Breast epithelium (tissue), 4 donors: ENCODE data around the gene C10orf105. TPM values are rescaled to one million over a fixed set of nuclear protein-coding genes. Genes with fewer than 3 reads are reported as not detected.

Experiments
- DNase-seq, 2 donors: peaks; one replicate each; pipeline ENCODE4 v3.0.0-alpha.2; 2019; ENCODE audit warnings: low spot score in 2 of 2
- H3K27ac ChIP-seq, 2 donors: fragments of 200-600 bp; sonication (generic) in 1 of 2; one replicate each; pipeline ENCODE4 v1.5.1; 2016 to 2019; ENCODE audit warnings: mild to moderate bottlenecking in 1 of 2
- H3K27me3 ChIP-seq, 2 donors: fragments of 200-600 bp; sonication (generic) in 1 of 2; one replicate each; pipeline versions ENCODE4 v1.5.1 to v1.6.0; 2017 to 2019; ENCODE audit warnings: control low read depth in 1 of 2, mild to moderate bottlenecking in 1 of 2
- H3K36me3 ChIP-seq: fragments of 200-600 bp; one replicate; pipeline ENCODE4 v1.5.1; 2019
- H3K4me1 ChIP-seq, 2 donors: fragments of 200-600 bp; sonication (generic); one replicate each; pipeline ENCODE4 v1.5.1; 2016 to 2019; ENCODE audit warnings: control low read depth in 1 of 2
- H3K4me3 ChIP-seq, 3 donors: fragments of 200-600 bp; sonication (generic); 1 replicate in 2 of 3; 2 replicates in 1 of 3; pipeline ENCODE4 v1.5.1; 2016 to 2019; ENCODE audit warnings: mild to moderate bottlenecking in 3 of 3, moderate library complexity in 2 of 3
- H3K9me3 ChIP-seq, 2 donors: fragments of 200-600 bp; sonication (generic) in 1 of 2; one replicate each; pipeline ENCODE4 v1.5.1; 2016 to 2019; ENCODE audit warnings: control low read depth in 1 of 2
- POLR2A ChIP-seq: fragments of 450-650 bp; IDR thresholded peaks from one replicate; pipeline ENCODE4 v1.6.1; 2016; ENCODE audit warnings: antibody characterized with exemption, mild to moderate bottlenecking, moderate library complexity
- POLR2AphosphoS5 ChIP-seq, 3 donors: sonication (generic); formaldehyde crosslinking; IDR thresholded peaks; one replicate each; pipeline ENCODE4 v1.6.1; 2017; ENCODE audit warnings: antibody characterized with exemption in 3 of 3
- intact Hi-C: fragments of 100-400 bp; cut with DNase I; formaldehyde crosslinking; loops from one replicate; pipeline ENCODE4 v1.15.1; 2023; ENCODE audit warnings: low total_unique reads
- total RNA-seq, 3 donors: library from RNA; depleted of rRNA; stranded (reverse); fragments of >200 nt; gene quantifications; one replicate each; pipeline ENCODE4 v1.1.0, GENCODE V29; 2016
- TF ChIP-seq, protein P1 (sequence below), 3 donors: fragments of 450-650 bp; IDR thresholded peaks; one replicate each; pipeline ENCODE4 v1.5.1; 2016 to 2017; ENCODE audit warnings: antibody characterized with exemption in 3 of 3, mild to moderate bottlenecking in 3 of 3, moderate library complexity in 3 of 3

The C10orf105 gene
- total RNA-seq, 3 donors from 2014 or later: under 0.01 to 0.29 TPM; not detected in 1

GRCh38 chr10:71725249-71725648 lies 5.7 kb upstream of the C10orf105 start:
- Histone ChIP-seq H3K9me3 (no peaks in the 10 kb centered on the region), H3K27ac (peak overlapping the region in 1 of 2 donors; percentile 89), H3K4me3 (no peak overlapping the region), H3K36me3 (no peaks in the 10 kb centered on the region), H3K27me3 (no peaks in the 10 kb centered on the region), H3K4me1 (peaks cover 11 to 24% of the 10 kb centered on the region in 2 donors)
- no peak for DNase-seq
- intact Hi-C loops: no loop called here
- no peak for TF ChIP-seq POLR2A
- TF ChIP-seq POLR2AphosphoS5 (IDR thresholded peaks at IDR 0.05): no peak
- TF ChIP-seq, protein P1, sequence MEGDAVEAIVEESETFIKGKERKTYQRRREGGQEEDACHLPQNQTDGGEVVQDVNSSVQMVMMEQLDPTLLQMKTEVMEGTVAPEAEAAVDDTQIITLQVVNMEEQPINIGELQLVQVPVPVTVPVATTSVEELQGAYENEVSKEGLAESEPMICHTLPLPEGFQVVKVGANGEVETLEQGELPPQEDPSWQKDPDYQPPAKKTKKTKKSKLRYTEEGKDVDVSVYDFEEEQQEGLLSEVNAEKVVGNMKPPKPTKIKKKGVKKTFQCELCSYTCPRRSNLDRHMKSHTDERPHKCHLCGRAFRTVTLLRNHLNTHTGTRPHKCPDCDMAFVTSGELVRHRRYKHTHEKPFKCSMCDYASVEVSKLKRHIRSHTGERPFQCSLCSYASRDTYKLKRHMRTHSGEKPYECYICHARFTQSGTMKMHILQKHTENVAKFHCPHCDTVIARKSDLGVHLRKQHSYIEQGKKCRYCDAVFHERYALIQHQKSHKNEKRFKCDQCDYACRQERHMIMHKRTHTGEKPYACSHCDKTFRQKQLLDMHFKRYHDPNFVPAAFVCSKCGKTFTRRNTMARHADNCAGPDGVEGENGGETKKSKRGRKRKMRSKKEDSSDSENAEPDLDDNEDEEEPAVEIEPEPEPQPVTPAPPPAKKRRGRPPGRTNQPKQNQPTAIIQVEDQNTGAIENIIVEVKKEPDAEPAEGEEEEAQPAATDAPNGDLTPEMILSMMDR (IDR thresholded peaks at IDR 0.05): no peak

GRCh38 chr10:71724539-71724938 lies 5.0 kb upstream of the C10orf105 start:
- Histone ChIP-seq H3K4me1 (peaks cover 11 to 24% of the 10 kb centered on the region in 2 donors), H3K4me3 (no peak overlapping the region), H3K27me3 (no peaks in the 10 kb centered on the region), H3K36me3 (no peaks in the 10 kb centered on the region), H3K27ac (no peak overlapping the region), H3K9me3 (no peaks in the 10 kb centered on the region)
- no peak for DNase-seq
- intact Hi-C loops: no loop called here
- TF ChIP-seq POLR2A (no peak), POLR2AphosphoS5 (IDR thresholded peaks at IDR 0.05) (no peak)
- TF ChIP-seq, protein P1 (IDR thresholded peaks at IDR 0.05): no peak

DNA sequence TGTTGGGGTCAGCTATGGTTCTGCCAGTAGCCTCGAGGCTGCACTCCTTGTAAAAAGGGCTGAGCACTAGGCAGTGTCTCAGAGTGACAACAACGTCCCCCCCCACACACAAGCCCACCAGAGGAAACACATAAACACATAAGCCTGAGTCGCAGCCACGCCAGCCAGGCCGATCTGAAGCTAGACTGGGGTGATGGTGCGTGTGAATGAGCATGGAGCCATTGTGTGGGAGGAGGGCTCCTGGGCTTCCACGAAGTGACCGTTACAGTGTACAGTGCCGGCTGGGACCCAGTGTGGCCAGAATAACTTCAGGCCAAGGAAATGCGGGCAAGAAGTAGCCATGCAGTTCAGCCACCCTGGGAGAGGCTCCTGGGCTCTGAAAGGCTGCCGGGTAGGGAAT lies 3.7 kb upstream of the C10orf105 start:
- Histone ChIP-seq H3K9me3 (no peaks in the 10 kb centered on the region), H3K27me3 (no peaks in the 10 kb centered on the region), H3K4me3 (no peak overlapping the region), H3K36me3 (no peaks in the 10 kb centered on the region), H3K4me1 (peaks cover 11 to 13% of the 10 kb centered on the region in 2 donors), H3K27ac (no peak overlapping the region)
- TF ChIP-seq POLR2AphosphoS5 (IDR thresholded peaks at IDR 0.05): no peak
- no peak for TF ChIP-seq POLR2A
- TF ChIP-seq, protein P1 (IDR thresholded peaks at IDR 0.05): no peak
- no peak for DNase-seq
- intact Hi-C loops: no loop called here

DNA sequence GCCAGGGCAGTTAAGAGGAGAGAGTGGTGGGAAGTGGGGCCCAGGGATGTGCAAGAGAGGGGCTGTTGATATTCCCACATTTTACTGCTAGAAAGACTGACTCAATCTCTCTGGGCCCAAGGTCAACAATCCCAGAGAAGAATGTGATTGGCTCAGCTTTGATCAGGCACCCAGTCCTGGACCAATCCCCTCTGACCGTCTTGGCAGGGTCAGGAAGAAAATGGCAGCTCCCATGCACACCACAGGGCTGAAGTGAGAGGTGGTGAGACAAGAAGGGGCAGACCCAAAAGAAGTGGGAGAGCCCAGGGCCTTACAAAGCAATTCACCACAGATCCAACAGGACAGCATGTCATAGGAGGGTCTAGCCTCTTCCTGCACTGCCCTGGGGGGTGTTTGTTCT lies 3.3 kb upstream of the C10orf105 start:
- no peak for DNase-seq
- H3K27ac ChIP-seq: no peak overlapping the region
- H3K36me3 ChIP-seq: no peaks in the 10 kb centered on the region
- TF ChIP-seq, protein P1 (IDR thresholded peaks at IDR 0.05): no peak
- TF ChIP-seq POLR2A (no peak), POLR2AphosphoS5 (IDR thresholded peaks at IDR 0.05) (no peak)
- no peak overlapping the region for H3K4me3 ChIP-seq
- H3K9me3 ChIP-seq: no peaks in the 10 kb centered on the region
- no peaks in the 10 kb centered on the region for H3K27me3 ChIP-seq
- intact Hi-C loops: no loop called here
- peaks cover 9 to 12% of the 10 kb centered on the region in 2 donors for H3K4me1 ChIP-seq

- Histone ChIP-seq H3K4me1 (no peaks in the 10 kb centered on the region), H3K27me3 (no peaks in the 10 kb centered on the region), H3K27ac (no peak overlapping the region), H3K4me3 (no peak overlapping the region), H3K9me3 (no peaks in the 10 kb centered on the region), H3K36me3 (no peaks in the 10 kb centered on the region)
- TF ChIP-seq, protein P1 (IDR thresholded peaks at IDR 0.05): no peak
- TF ChIP-seq POLR2A (no peak), POLR2AphosphoS5 (IDR thresholded peaks at IDR 0.05) (no peak)
- intact Hi-C loops: no loop called here
- no peak for DNase-seq
Observed at GRCh38 chr10:71721313-71721712, 1.7 kb upstream of the C10orf105 start.
